B cell (primary cell): ENCODE measurements around the gene SERPINA4.

Experiments used
- CTCF ChIP-seq: fragments of 200-600 bp; IDR thresholded peaks from one replicate; pipeline ENCODE4 v1.8.0; 2022; ENCODE audit warnings: antibody characterized with exemption, mild to moderate bottlenecking
- EZH2 ChIP-seq: IDR thresholded peaks from 2 replicates; pipeline ENCODE4 v1.6.1; 2012; ENCODE audit warnings: borderline replicate concordance, low read depth, mild to moderate bottlenecking, moderate library complexity, low read length; ENCODE audit not compliant: insufficient read depth, poor library complexity, severe bottlenecking

GRCh38 chr14:94555991-94556390, 5.3 kb upstream of the SERPINA4 start:
- no peak for TF ChIP-seq CTCF
- TF ChIP-seq EZH2: no peak
